B cell (primary cell): ENCODE measurements around the gene ERCC8. TPM values are rescaled to one million over a fixed set of nuclear protein-coding genes. Genes with fewer than 3 reads are reported as not detected.

Experiments
- ATAC-seq: fragments of 200-7000 bp; cut with Tn5 transposase; one replicate; pipeline ENCODE4 v1.10.0; 2021; ENCODE audit warnings: low read depth, mild to moderate bottlenecking, moderate number of reproducible peaks, moderate library complexity
- CTCF ChIA-PET: fragments of 350-600 bp; sonication (Branson Sonifier 250); formaldehyde crosslinking; loops from one replicate; lab custom pipeline; 2021; ENCODE audit warnings: antibody characterized with exemption, inconsistent platforms; lab: Charles Lee
- POLR2A ChIA-PET: fragments of 350-600 bp; sonication (Branson Sonifier 250); formaldehyde crosslinking; loops from one replicate; lab custom pipeline; 2021; ENCODE audit warnings: antibody characterized with exemption; lab: Charles Lee
- DNase-seq: peaks from one replicate; pipeline ENCODE4 v3.0.0; 2013
- H2AFZ ChIP-seq: 2 replicates; pipeline ENCODE4 v1.6.1; 2012; ENCODE audit warnings: mild to moderate bottlenecking, low read depth, low read length; ENCODE audit not compliant: insufficient read depth, poor library complexity, severe bottlenecking
- H3K27ac ChIP-seq, 2 donors: 1 replicate in 1 of 2; 2 replicates in 1 of 2; pipeline ENCODE4 v1.5.1; 2012 to 2013; ENCODE audit warnings: low read length in 2 of 2, mild to moderate bottlenecking in 2 of 2, moderate library complexity in 1 of 2
- H3K27me3 ChIP-seq, 4 experiments: fragments of 200-600 bp in 1 of 4; sonication (generic) in 1 of 4; replicated peaks in 1 of 4; 1 replicate in 2 of 4; 2 replicates in 2 of 4; pipeline versions ENCODE4 v1.6.1 to v1.7.0; 2013 to 2016; ENCODE audit warnings: low read length in 3 of 4, mild to moderate bottlenecking in 2 of 4, mixed read lengths in 1 of 4, moderate library complexity in 1 of 4; ENCODE audit not compliant: insufficient read depth in 4 of 4, control insufficient read depth in 3 of 4; ENCODE audit errors: control extremely low read depth in 1 of 4
- H3K36me3 ChIP-seq, 2 experiments: replicated peaks in 1 of 2; 1 replicate in 1 of 2; 2 replicates in 1 of 2; pipeline versions ENCODE4 v1.6.1 to v1.7.1; 2013; ENCODE audit warnings: low read length in 1 of 2; ENCODE audit not compliant: insufficient read depth in 2 of 2, control insufficient read depth in 1 of 2; ENCODE audit errors: control extremely low read depth in 1 of 2, extremely low read depth in 1 of 2
- H3K4me1 ChIP-seq, 2 donors: fragments of 200-600 bp in 1 of 2; sonication (generic) in 1 of 2; 1 replicate in 1 of 2; 2 replicates in 1 of 2; pipeline versions ENCODE4 v1.5.1 to v1.6.1; 2013 to 2017; ENCODE audit warnings: low read length in 2 of 2; ENCODE audit not compliant: control insufficient read depth in 2 of 2, insufficient read depth in 2 of 2
- H3K4me2 ChIP-seq: replicated peaks from 2 replicates; pipeline ENCODE3; 2012; ENCODE audit warnings: mild to moderate bottlenecking, low read depth, low read length; ENCODE audit not compliant: poor library complexity, severe bottlenecking
- H3K4me3 ChIP-seq, 5 experiments: fragments of 200-600 bp in 1 of 5; sonication (generic) in 1 of 5; 1 replicate in 3 of 5; 2 replicates in 2 of 5; pipeline versions ENCODE4 v1.5.1 to v1.7.0; 2011 to 2016; ENCODE audit warnings: low read length in 4 of 5, mild to moderate bottlenecking in 4 of 5, low read depth in 2 of 5, control low read depth in 1 of 5, moderate library complexity in 1 of 5; ENCODE audit not compliant: insufficient read depth in 1 of 5; ENCODE audit errors: control extremely low read depth in 1 of 5, extremely low read depth in 1 of 5
- H3K79me2 ChIP-seq: fragments of 200-600 bp; sonication (generic); one replicate; pipeline ENCODE4 v1.6.0; 2016; ENCODE audit warnings: low read length; ENCODE audit not compliant: control insufficient read depth, insufficient read depth
- H3K9ac ChIP-seq: fragments of 200-600 bp; sonication (generic); 2 replicates; pipeline ENCODE4 v1.6.1; 2017; ENCODE audit warnings: mild to moderate bottlenecking, low read length, moderate library complexity
- H3K9me3 ChIP-seq, 3 donors: one replicate each; pipeline versions ENCODE4 v1.6.1 to v1.7.1; 2013; ENCODE audit warnings: low read length in 2 of 3; ENCODE audit not compliant: control insufficient read depth in 2 of 3, insufficient read depth in 1 of 3; ENCODE audit errors: control extremely low read depth in 1 of 3
- H4K20me1 ChIP-seq: 2 replicates; pipeline ENCODE4 v1.6.0; 2012; ENCODE audit warnings: mild to moderate bottlenecking, low read length; ENCODE audit not compliant: insufficient read depth, control insufficient read depth, poor library complexity, severe bottlenecking
- H3K27ac Mint-ChIP-seq: one replicate; pipeline ENCODE4 v1.8.0; 2021; ENCODE audit warnings: mixed read lengths
- H3K27me3 Mint-ChIP-seq: one replicate; pipeline ENCODE4 v1.8.0; 2021; ENCODE audit warnings: mixed read lengths
- H3K4me1 Mint-ChIP-seq: one replicate; pipeline ENCODE4 v1.8.0; 2021; ENCODE audit warnings: mixed read lengths
- H3K4me3 Mint-ChIP-seq: one replicate; pipeline ENCODE4 v1.8.0; 2021; ENCODE audit warnings: mixed read lengths
- H3K9me3 Mint-ChIP-seq: one replicate; pipeline ENCODE4 v1.8.0; 2022; ENCODE audit warnings: mixed read lengths; ENCODE audit not compliant: insufficient read depth
- CTCF ChIP-seq: fragments of 200-600 bp; IDR thresholded peaks from one replicate; pipeline ENCODE4 v1.8.0; 2022; ENCODE audit warnings: antibody characterized with exemption, mild to moderate bottlenecking
- EZH2 ChIP-seq: IDR thresholded peaks from 2 replicates; pipeline ENCODE4 v1.6.1; 2012; ENCODE audit warnings: borderline replicate concordance, low read depth, mild to moderate bottlenecking, moderate library complexity, low read length; ENCODE audit not compliant: insufficient read depth, poor library complexity, severe bottlenecking
- WGBS: methylation state at CpG from one replicate; pipeline ENCODE4 v1.1.5; 2013; ENCODE audit warnings: missing lambda C conversion rate; ENCODE audit not compliant: insufficient coverage; 5-methylcytosine and 5-hydroxymethylcytosine counted together
- intact Hi-C: fragments of 100-400 bp; cut with micrococcal nuclease; formaldehyde crosslinking; loops from one replicate; pipeline ENCODE4 v1.10.0; 2022
- polyA plus RNA-seq: library from polyadenylated mRNA; depleted of rRNA; stranded (reverse); fragments of >200 nt; gene quantifications from 2 replicates; pipeline ENCODE4 v1.2.3, GENCODE V29; 2012
- total RNA-seq, 2 donors: library from RNA; stranded (reverse); fragments of 120-200 nt in 1 of 2; gene quantifications; 1 replicate in 1 of 2; 2 replicates in 1 of 2; pipeline versions ENCODE4 v1.2.3 to v1.2.4, GENCODE V29; 2013 to 2022

Gene ERCC8
- total and polyA plus RNA-seq, 2 donors (not counting 1 experiment from before 2014, with no cell fraction given) = 6.8 to 9.2 TPM

DNA sequence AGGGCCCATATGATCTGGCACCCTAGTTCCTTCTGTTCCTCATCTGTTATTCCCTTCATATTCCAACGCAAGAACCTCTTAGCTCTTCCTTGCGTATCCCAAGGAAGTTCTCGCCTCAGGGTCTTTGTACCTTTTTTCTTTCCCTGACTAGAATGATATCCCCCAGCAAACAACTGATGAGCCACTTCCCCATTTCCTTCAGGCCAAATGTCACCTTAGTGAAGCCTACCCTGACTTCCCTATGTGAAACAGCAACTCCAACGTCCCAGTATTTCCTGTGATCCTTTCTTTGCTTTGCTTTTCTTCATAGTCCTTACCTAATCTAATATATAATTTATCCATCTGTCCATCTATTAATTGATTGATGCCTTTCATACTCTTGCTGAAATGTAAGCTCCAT lies 47.9 kb downstream of the ERCC8 start:
- no peak overlapping the region for H3K4me3 Mint-ChIP-seq
- Histone ChIP-seq H3K27ac (no peak overlapping the region), H3K9ac (no peak overlapping the region), H3K4me2 (no peak overlapping the region), H3K36me3 (peaks cover 3 to 4% of the 10 kb centered on the region in 2 experiments), H3K4me1 (no peaks in the 10 kb centered on the region), H2AFZ (no peak overlapping the region), H3K4me3 (no peak overlapping the region), H3K79me2 (no peaks in the 10 kb centered on the region), H3K9me3 (peaks cover 0 to 3% (median 0%) of the 10 kb centered on the region in 3 donors), H4K20me1 (no peaks in the 10 kb centered on the region), H3K27me3 (no peaks in the 10 kb centered on the region)
- no peak overlapping the region for H3K27ac Mint-ChIP-seq
- ChIA-PET POLR2A (no interaction called here), CTCF (no interaction called here)
- no peak for DNase-seq
- ATAC-seq = no peak
- H3K9me3 Mint-ChIP-seq = no peaks in the 10 kb centered on the region
- 91% methylated on average over 4 of the region's 4 CpGs for WGBS
- no peak for TF ChIP-seq EZH2
- no peak for TF ChIP-seq CTCF
- H3K27me3 Mint-ChIP-seq = no peaks in the 10 kb centered on the region
- intact Hi-C loops = no loop called here
- no peaks in the 10 kb centered on the region for H3K4me1 Mint-ChIP-seq

GRCh38 chr5:60893521-60893920 lies 51.3 kb downstream of the ERCC8 start:
- Histone ChIP-seq H3K4me2 (no peak overlapping the region), H2AFZ (no peak overlapping the region), H3K9me3 (peaks cover 0 to 3% (median 0%) of the 10 kb centered on the region in 3 donors), H4K20me1 (no peaks in the 10 kb centered on the region), H3K27me3 (no peaks in the 10 kb centered on the region), H3K27ac (no peak overlapping the region), H3K4me3 (no peak overlapping the region), H3K36me3 (peaks cover 3% of the 10 kb centered on the region in 2 experiments), H3K79me2 (no peaks in the 10 kb centered on the region), H3K4me1 (no peaks in the 10 kb centered on the region), H3K9ac (no peak overlapping the region)
- CTCF ChIA-PET = no interaction called here
- WGBS = 100% methylated on average over 5 of the region's 13 CpGs
- POLR2A ChIA-PET = no interaction called here
- no peak for DNase-seq
- intact Hi-C loops = no loop called here
- Mint-ChIP-seq H3K27ac (no peak overlapping the region), H3K4me1 (no peaks in the 10 kb centered on the region), H3K9me3 (no peaks in the 10 kb centered on the region), H3K27me3 (no peaks in the 10 kb centered on the region), H3K4me3 (no peak overlapping the region)
- TF ChIP-seq CTCF = no peak
- TF ChIP-seq EZH2 = no peak
- ATAC-seq = no peak
